ENCODE data around the gene HIP1R. TPM values are rescaled to one million over a fixed set of nuclear protein-coding genes. Genes with fewer than 3 reads are reported as not detected.

The HIP1R gene
- total RNA-seq, 1 experiment from 2014 or later: 234 TPM

- Mint-ChIP-seq H3K4me1 (ENCODE audit: low read depth, unreplicated experiment) (peaks cover 40% of the 10 kb centered on the region), H3K27ac (ENCODE audit: unreplicated experiment) (peak overlapping the region; percentile 91), H3K9me3 (ENCODE audit: low read depth, unreplicated experiment) (no peaks in the 10 kb centered on the region), H3K27me3 (ENCODE audit: unreplicated experiment) (no peaks in the 10 kb centered on the region), H3K4me3 (ENCODE audit: low read depth, unreplicated experiment) (peak overlapping the region; percentile 64), H3K36me3 (ENCODE audit: insufficient read depth, unreplicated experiment) (peaks cover 86% of the 10 kb centered on the region)
- BruUV-seq (replicated peaks): no TSS peak
- intact Hi-C loops (cut with micrococcal nuclease; ENCODE audit: unreplicated experiment): loop anchor here (5.0 kb wide), 1 partner anchor 81 kb away; no protein-coding TSS in a partner anchor
- no peak for TF ChIP-seq CTCF (IDR thresholded peaks at IDR 0.05; ENCODE audit: unreplicated experiment)
- no peak for DNase-seq
- CTCF ChIA-PET: interaction anchor here (0.6 to 2.3 kb wide), 10 partner anchors 9 to 81 kb away, joined by 3 to 16 read pairs (median 6); no protein-coding TSS in a partner anchor
Measured at GRCh38 chr12:122870867-122871664, 35.8 kb downstream of the HIP1R start.

GRCh38 chr12:122871851-122872780, 36.9 kb downstream of the HIP1R start:
- H3K4me3 Mint-ChIP-seq (ENCODE audit: low read depth, unreplicated experiment): peak overlapping the region; percentile 64
- no peaks in the 10 kb centered on the region for H3K27me3 Mint-ChIP-seq (ENCODE audit: unreplicated experiment)
- peak; percentile 87 for DNase-seq
- TSS peak; percentile 89 for BruUV-seq (replicated peaks)
- H3K4me1 Mint-ChIP-seq (ENCODE audit: low read depth, unreplicated experiment): peaks cover 50% of the 10 kb centered on the region
- H3K27ac Mint-ChIP-seq (ENCODE audit: unreplicated experiment): peak overlapping the region; percentile 91
- no peaks in the 10 kb centered on the region for H3K9me3 Mint-ChIP-seq (ENCODE audit: low read depth, unreplicated experiment)
- TF ChIP-seq CTCF (IDR thresholded peaks at IDR 0.05; ENCODE audit: unreplicated experiment): no peak
- intact Hi-C loops (cut with micrococcal nuclease; ENCODE audit: unreplicated experiment): loop anchor here (2.0 to 5.0 kb wide), 2 partner anchors 15 to 80 kb away; no protein-coding TSS in a partner anchor
- CTCF ChIA-PET: interaction anchor here (0.5 to 2.3 kb wide), 8 partner anchors 16 to 576 kb away, joined by 3 to 16 read pairs (median 6); no protein-coding TSS in a partner anchor
- H3K36me3 Mint-ChIP-seq (ENCODE audit: insufficient read depth, unreplicated experiment): peaks cover 86% of the 10 kb centered on the region

GRCh38 chr12:122872815-122873361, 37.6 kb downstream of the HIP1R start:
- no peak for TF ChIP-seq CTCF (IDR thresholded peaks at IDR 0.05; ENCODE audit: unreplicated experiment)
- Mint-ChIP-seq H3K27ac (ENCODE audit: unreplicated experiment) (peak overlapping the region; percentile 91), H3K9me3 (ENCODE audit: low read depth, unreplicated experiment) (no peaks in the 10 kb centered on the region), H3K4me1 (ENCODE audit: low read depth, unreplicated experiment) (peaks cover 57% of the 10 kb centered on the region), H3K36me3 (ENCODE audit: insufficient read depth, unreplicated experiment) (peaks cover 86% of the 10 kb centered on the region), H3K4me3 (ENCODE audit: low read depth, unreplicated experiment) (peak overlapping the region; percentile 64), H3K27me3 (ENCODE audit: unreplicated experiment) (no peaks in the 10 kb centered on the region)
- BruUV-seq (replicated peaks): no TSS peak
- intact Hi-C loops (cut with micrococcal nuclease; ENCODE audit: unreplicated experiment): loop anchor here (2.0 to 5.0 kb wide), 2 partner anchors 14 to 79 kb away; no protein-coding TSS in a partner anchor
- CTCF ChIA-PET: interaction anchor here (0.5 to 2.3 kb wide), 6 partner anchors 15 to 575 kb away, joined by 6 to 16 read pairs (median 7); no protein-coding TSS in a partner anchor
- no peak for DNase-seq

- Mint-ChIP-seq H3K9me3 (ENCODE audit: low read depth, unreplicated experiment) (no peaks in the 10 kb centered on the region), H3K4me1 (ENCODE audit: low read depth, unreplicated experiment) (peaks cover 59% of the 10 kb centered on the region), H3K4me3 (ENCODE audit: low read depth, unreplicated experiment) (peak overlapping the region; percentile 64), H3K36me3 (ENCODE audit: insufficient read depth, unreplicated experiment) (peaks cover 86% of the 10 kb centered on the region), H3K27me3 (ENCODE audit: unreplicated experiment) (no peaks in the 10 kb centered on the region), H3K27ac (ENCODE audit: unreplicated experiment) (peak overlapping the region; percentile 91)
- no peak for TF ChIP-seq CTCF (IDR thresholded peaks at IDR 0.05; ENCODE audit: unreplicated experiment)
- intact Hi-C loops (cut with micrococcal nuclease; ENCODE audit: unreplicated experiment): loop anchor here (2.0 to 5.0 kb wide), 2 partner anchors 13 to 79 kb away; no protein-coding TSS in a partner anchor
- CTCF ChIA-PET: interaction anchor here (1.4 to 2.2 kb wide), 2 partner anchors 15 kb away, joined by 4 to 16 read pairs; no protein-coding TSS in a partner anchor
- no peak for DNase-seq
- no TSS peak for BruUV-seq (replicated peaks)
Measured at GRCh38 chr12:122873540-122873939, 38.3 kb downstream of the HIP1R start.

Measured in Calu3 (cell line).